Lower lobe of right lung (tissue), 2 donors: ENCODE measurements around the gene BATF. TPM values are rescaled to one million over a fixed set of nuclear protein-coding genes. Genes with fewer than 3 reads are reported as not detected.

Experiments
- ATAC-seq, 2 donors: fragments of 200-7000 bp; cut with Tn5 transposase; one replicate each; pipeline ENCODE4 v1.9.1; 2020 to 2022; ENCODE audit warnings: mild to moderate bottlenecking in 2 of 2, moderate library complexity in 2 of 2
- DNase-seq: peaks from one replicate; pipeline ENCODE4 v3.0.0-alpha.2; 2020
- H3K27ac ChIP-seq: fragments of 200-600 bp; one replicate; pipeline ENCODE4 v1.8.0; 2022
- H3K27me3 ChIP-seq: fragments of 200-600 bp; one replicate; pipeline ENCODE4 v1.8.0; 2022; ENCODE audit warnings: low read depth
- H3K36me3 ChIP-seq: fragments of 200-600 bp; one replicate; pipeline ENCODE4 v1.8.0; 2022; ENCODE audit warnings: mild to moderate bottlenecking
- H3K4me1 ChIP-seq: fragments of 200-600 bp; one replicate; pipeline ENCODE4 v1.8.0; 2022
- H3K4me3 ChIP-seq: fragments of 200-600 bp; one replicate; pipeline ENCODE4 v1.8.0; 2022; ENCODE audit warnings: mild to moderate bottlenecking
- H3K9me3 ChIP-seq: fragments of 200-600 bp; one replicate; pipeline ENCODE4 v1.8.0; 2022
- intact Hi-C: fragments of 100-400 bp; cut with DNase I; formaldehyde crosslinking; loops from one replicate; pipeline ENCODE4 v1.11.0; 2022
- total RNA-seq: library from RNA; stranded (reverse); fragmentation: NEBNext Ultra II Directional; extraction: Animal tissue kit (Norgen Biotek cat#: 25700); gene quantifications from one replicate; pipeline ENCODE4 v1.2.1, GENCODE V29; 2021
- TF ChIP-seq, protein P1 (sequence below): fragments of 200-600 bp; IDR thresholded peaks from one replicate; pipeline ENCODE4 v1.8.0; 2022; ENCODE audit warnings: antibody characterized with exemption, mild to moderate bottlenecking
- donor health status: DM: no; HTN: yes; CAD: no; lungs with severe emphysema.

BATF gene
- total RNA-seq, 1 donor from 2014 or later: 6.7 TPM

DNA sequence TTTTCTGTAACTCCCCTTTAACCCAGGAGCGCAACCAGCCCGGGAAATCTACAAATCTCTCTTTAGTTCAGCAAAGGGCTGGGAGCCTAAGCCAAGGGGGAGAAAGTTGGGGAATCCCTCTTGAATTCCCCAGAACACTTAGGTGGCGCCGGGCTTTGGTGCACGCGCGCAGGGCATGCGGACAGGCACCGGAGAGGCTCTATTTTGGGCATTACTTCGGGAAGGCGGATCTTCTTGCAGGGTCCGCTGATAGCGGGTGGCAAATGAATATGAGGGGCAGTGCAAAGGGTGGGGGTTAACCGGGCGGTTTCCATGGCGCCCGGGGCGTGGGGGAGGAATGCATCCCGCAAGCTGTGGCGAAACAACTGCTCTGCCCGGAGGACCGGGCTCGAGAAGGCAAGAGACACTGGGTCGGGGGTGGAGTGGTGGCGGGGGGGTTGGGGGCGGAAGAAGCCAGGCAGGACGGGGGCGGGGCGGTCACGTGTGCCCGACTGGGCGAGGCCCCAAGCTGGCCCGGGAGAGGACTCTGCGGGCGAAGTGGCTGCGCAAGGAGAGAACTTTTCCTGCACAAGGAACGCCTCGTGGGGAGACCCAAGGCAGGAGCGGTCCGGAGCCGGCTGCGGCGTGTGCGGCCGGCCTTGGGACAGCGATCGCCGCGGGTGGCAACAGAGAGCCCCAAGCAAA is 56.0 kb downstream of the BATF start, which contains the start of gene FLVCR2:
TSS of gene FLVCR2 (plus strand) at position 519 of the 684 bp plus-strand sequence. CDS start 353 bp downstream, outside the sequence.
- Histone ChIP-seq H3K27ac (peak within 1 kb of the TSS; percentile 80), H3K4me3 (peak within 1 kb of the TSS; percentile 65), H3K9me3 (no peaks in the 10 kb centered on the region), H3K36me3 (no peaks in the 10 kb centered on the region), H3K4me1 (peaks cover 20% of the 10 kb centered on the region), H3K27me3 (no peaks in the 10 kb centered on the region)
- TF ChIP-seq, protein P1, sequence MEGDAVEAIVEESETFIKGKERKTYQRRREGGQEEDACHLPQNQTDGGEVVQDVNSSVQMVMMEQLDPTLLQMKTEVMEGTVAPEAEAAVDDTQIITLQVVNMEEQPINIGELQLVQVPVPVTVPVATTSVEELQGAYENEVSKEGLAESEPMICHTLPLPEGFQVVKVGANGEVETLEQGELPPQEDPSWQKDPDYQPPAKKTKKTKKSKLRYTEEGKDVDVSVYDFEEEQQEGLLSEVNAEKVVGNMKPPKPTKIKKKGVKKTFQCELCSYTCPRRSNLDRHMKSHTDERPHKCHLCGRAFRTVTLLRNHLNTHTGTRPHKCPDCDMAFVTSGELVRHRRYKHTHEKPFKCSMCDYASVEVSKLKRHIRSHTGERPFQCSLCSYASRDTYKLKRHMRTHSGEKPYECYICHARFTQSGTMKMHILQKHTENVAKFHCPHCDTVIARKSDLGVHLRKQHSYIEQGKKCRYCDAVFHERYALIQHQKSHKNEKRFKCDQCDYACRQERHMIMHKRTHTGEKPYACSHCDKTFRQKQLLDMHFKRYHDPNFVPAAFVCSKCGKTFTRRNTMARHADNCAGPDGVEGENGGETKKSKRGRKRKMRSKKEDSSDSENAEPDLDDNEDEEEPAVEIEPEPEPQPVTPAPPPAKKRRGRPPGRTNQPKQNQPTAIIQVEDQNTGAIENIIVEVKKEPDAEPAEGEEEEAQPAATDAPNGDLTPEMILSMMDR: no peak
- ATAC-seq (peak; percentile 90 to 93), DNase-seq (peak; percentile 92)
- intact Hi-C loops: loop anchor here (5.0 kb wide), 1 partner anchor 74 kb away; no protein-coding TSS in a partner anchor

DNA sequence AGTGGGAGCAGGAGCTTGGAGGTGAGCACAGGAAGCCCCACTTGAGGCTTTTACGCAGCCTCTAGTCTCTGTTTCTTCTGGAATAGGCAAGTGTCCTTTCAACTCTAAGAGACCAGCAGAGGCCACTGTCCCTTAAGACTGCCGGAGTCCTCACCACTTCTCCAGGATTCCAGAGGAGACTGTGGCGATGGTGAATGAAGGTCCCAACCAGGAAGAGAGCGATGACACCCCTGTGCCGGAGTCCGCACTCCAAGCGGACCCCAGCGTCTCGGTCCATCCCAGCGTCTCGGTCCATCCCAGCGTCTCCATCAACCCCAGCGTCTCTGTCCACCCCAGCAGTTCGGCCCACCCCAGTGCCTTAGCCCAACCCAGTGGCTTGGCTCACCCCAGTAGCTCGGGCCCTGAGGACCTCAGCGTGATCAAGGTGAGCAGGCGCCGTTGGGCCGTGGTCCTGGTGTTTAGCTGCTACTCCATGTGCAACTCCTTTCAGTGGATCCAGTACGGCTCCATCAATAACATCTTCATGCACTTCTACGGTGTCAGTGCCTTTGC is 56.6 kb downstream of the BATF start:
- DNase-seq: peak; percentile 52
- H3K9me3 ChIP-seq: no peaks in the 10 kb centered on the region
- peak overlapping the region; percentile 80 for H3K27ac ChIP-seq
- peak overlapping the region; percentile 65 for H3K4me3 ChIP-seq
- H3K36me3 ChIP-seq: no peaks in the 10 kb centered on the region
- intact Hi-C loops: loop anchor here (5.0 kb wide), 1 partner anchor 73 kb away; no protein-coding TSS in a partner anchor
- no peaks in the 10 kb centered on the region for H3K27me3 ChIP-seq
- ATAC-seq: peak; percentile 75 to 77
- TF ChIP-seq, protein P1: peak; percentile 28
- H3K4me1 ChIP-seq: peaks cover 21% of the 10 kb centered on the region

DNA sequence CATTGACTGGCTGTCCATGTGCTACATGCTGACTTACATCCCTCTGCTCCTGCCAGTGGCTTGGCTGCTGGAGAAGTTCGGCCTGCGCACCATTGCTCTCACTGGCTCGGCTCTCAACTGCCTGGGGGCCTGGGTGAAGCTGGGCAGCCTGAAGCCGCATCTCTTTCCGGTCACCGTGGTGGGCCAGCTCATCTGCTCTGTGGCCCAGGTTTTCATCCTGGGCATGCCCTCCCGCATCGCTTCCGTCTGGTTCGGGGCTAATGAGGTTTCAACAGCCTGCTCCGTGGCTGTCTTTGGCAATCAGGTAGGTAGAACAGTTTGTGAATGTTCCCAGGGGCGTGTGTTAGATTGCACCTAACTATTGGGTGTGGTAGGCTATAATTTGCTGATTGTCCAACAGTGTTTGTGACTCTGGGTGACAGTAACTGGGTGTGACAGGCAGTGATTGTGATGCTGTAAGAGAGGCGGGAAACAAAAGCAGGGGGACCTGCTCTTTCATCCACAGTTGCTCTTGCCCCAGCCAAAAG is 57.1 kb downstream of the BATF start:
- TF ChIP-seq, protein P1: no peak
- Histone ChIP-seq H3K4me1 (peaks cover 21% of the 10 kb centered on the region), H3K27ac (peak overlapping the region; percentile 80), H3K27me3 (no peaks in the 10 kb centered on the region), H3K36me3 (no peaks in the 10 kb centered on the region), H3K4me3 (peak overlapping the region; percentile 65), H3K9me3 (no peaks in the 10 kb centered on the region)
- ATAC-seq (peak; percentile 28 to 52), DNase-seq (no peak)
- intact Hi-C loops: loop anchor here (5.0 kb wide), 1 partner anchor 73 kb away; no protein-coding TSS in a partner anchor

DNA sequence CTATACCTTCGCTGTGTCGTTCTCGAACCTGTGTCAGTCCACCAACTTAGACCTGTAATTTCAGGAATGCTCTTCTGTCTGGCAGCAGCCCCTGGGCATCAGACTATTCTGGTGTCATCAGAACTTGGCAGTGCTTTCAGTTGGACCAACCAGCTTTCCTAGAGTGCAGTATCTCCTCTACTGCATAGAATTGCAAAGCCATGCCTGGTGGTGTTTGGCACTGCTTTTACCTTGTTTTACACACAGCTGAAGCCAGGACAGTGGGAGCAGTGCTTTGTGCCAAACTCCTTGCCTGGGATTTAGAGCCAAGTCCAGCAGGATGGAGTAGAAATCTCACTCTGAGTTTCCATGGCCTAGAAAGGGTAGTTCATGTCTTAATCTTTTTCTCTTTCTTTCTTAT is 57.6 kb downstream of the BATF start:
- Histone ChIP-seq H3K9me3 (no peaks in the 10 kb centered on the region), H3K4me3 (peak overlapping the region; percentile 65), H3K27me3 (no peaks in the 10 kb centered on the region), H3K4me1 (peaks cover 21% of the 10 kb centered on the region), H3K27ac (peak overlapping the region; percentile 80), H3K36me3 (no peaks in the 10 kb centered on the region)
- TF ChIP-seq, protein P1: no peak
- ATAC-seq: no peak
- DNase-seq: no peak
- intact Hi-C loops: loop anchor here (5.0 kb wide), 1 partner anchor 72 kb away; no protein-coding TSS in a partner anchor

DNA sequence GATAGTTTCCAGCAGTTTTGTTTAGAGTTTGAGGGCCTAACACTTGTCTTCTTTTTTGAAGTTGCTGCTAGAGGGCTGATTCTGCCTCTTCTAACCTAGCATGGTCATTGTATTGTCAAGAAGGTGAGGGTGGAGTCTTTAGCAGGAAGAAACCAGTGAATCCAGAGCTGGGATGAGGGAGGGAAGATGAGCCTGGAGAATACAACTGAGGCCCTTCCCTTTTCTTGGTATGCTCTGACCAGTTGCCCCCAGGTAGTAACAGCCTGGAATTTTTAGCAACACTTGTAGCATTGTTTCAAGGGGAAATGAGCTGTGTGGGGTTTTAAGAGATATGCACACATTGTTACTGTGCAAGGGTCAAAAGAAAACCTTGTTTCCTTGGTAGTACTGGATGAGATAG is 65.1 kb downstream of the BATF start:
- no peaks in the 10 kb centered on the region for H3K27me3 ChIP-seq
- ATAC-seq: no peak

More for the DNA sequence above, 65.1 kb downstream of the BATF start:
- H3K4me1 ChIP-seq: peaks cover 4% of the 10 kb centered on the region
- H3K36me3 ChIP-seq: no peaks in the 10 kb centered on the region
- DNase-seq: no peak
- H3K4me3 ChIP-seq: no peak overlapping the region
- intact Hi-C loops: no loop called here
- H3K9me3 ChIP-seq: no peaks in the 10 kb centered on the region
- no peak overlapping the region for H3K27ac ChIP-seq
- TF ChIP-seq, protein P1: no peak
